ENCODE data around the gene ARL6IP5. TPM values are rescaled to one million over a fixed set of nuclear protein-coding genes. Genes with fewer than 3 reads are reported as not detected.

ARL6IP5 gene
- total and polyA plus RNA-seq, 9 of the 15 experiments (the other 6 are each of a cell fraction or from before 2014, with no cell fraction given) = 10.3 to 54.0 (median 12.7) TPM

- CTCF ChIA-PET (ENCODE audit: low intra/inter-chr PET ratio) = no interaction called here
- intact Hi-C loops (cut with micrococcal nuclease) (no loop called here), in situ Hi-C loops (cut with MboI) (no loop called here)
- Histone ChIP-seq H2AFZ (ENCODE audit: low read depth, low read length) (no peak overlapping the region), H3K9ac (ENCODE audit: insufficient read depth in 1 of 2, low read depth in 2 of 2, low read length in 2 of 2) (no peak overlapping the region), H3K9me3 (replicated peaks; ENCODE audit: control insufficient read depth, insufficient read depth, low read depth, low read length) (no peaks in the 10 kb centered on the region), H3K9me1 (ENCODE audit: control insufficient read depth, insufficient read depth, low read length) (no peaks in the 10 kb centered on the region), H3K27me3 (ENCODE audit: control insufficient read depth in 2 of 2, insufficient read depth in 2 of 2, low read length in 2 of 2) (no peaks in the 10 kb centered on the region; a peak in 1 of 5 replicates), H3K4me3 (no peak overlapping the region), H3K79me2 (ENCODE audit: control insufficient read depth, insufficient read depth, low read length) (no peaks in the 10 kb centered on the region), H3K4me1 (replicated peaks in 1 of 2; ENCODE audit: control insufficient read depth in 2 of 2, insufficient read depth in 2 of 2, low read length in 2 of 2) (0 out of 5 replicates have a peak, but pooled peaks cover 0 to under 1% of the 10 kb centered on the region in 2 experiments), H3K36me3 (ENCODE audit: control insufficient read depth, insufficient read depth, low read length) (no peaks in the 10 kb centered on the region), H4K20me1 (replicated peaks; ENCODE audit: control insufficient read depth, insufficient read depth, low read length) (no peaks in the 10 kb centered on the region), H3K4me2 (ENCODE audit: insufficient read depth, low read length) (no peak overlapping the region), H3K27ac (ENCODE audit: extremely low read depth, low read depth, low read length) (no peak overlapping the region)
- TF ChIP-seq ZNF551 (CRISPR knock-in tag; IDR thresholded peaks at IDR 0.05) (no peak), SMAD3 (CRISPR knock-in tag; conservative IDR thresholded peaks at IDR 0.05) (no peak), NR2C2 (CRISPR knock-in tag; IDR thresholded peaks at IDR 0.05) (no peak), NR2C2 (tag; IDR thresholded peaks at IDR 0.05) (no peak), FOXJ2 (tag; IDR thresholded peaks at IDR 0.05) (no peak), MTF1 (CRISPR knock-in tag; IDR thresholded peaks at IDR 0.05; ENCODE audit: borderline replicate concordance) (no peak), SIRT6 (IDR thresholded peaks at IDR 0.05; ENCODE audit: low read depth, low read length) (no peak), MED1 (CRISPR knock-in tag; IDR thresholded peaks at IDR 0.05; ENCODE audit: borderline replicate concordance) (no peak), CREB3L1 (IDR thresholded peaks at IDR 0.05; ENCODE audit: borderline replicate concordance, low read depth) (no peak), RBM15 (IDR thresholded peaks at IDR 0.05; ENCODE audit: insufficient read depth, low read length) (no peak), SUPT5H (IDR thresholded peaks at IDR 0.05) (no peak), RBM34 (IDR thresholded peaks at IDR 0.05; ENCODE audit: borderline replicate concordance, insufficient read depth, low read length) (no peak), ZNF780A (CRISPR knock-in tag; IDR thresholded peaks at IDR 0.05) (no peak), CBFA2T3 (IDR thresholded peaks at IDR 0.05) (no peak), ZFP91 (CRISPR knock-in tag; IDR thresholded peaks at IDR 0.05) (no peak), ZBTB49 (CRISPR knock-in tag; IDR thresholded peaks at IDR 0.05; ENCODE audit: borderline replicate concordance) (no peak), ELK1 (CRISPR knock-in tag; IDR thresholded peaks at IDR 0.05) (no peak), KLF10 (CRISPR knock-in tag; IDR thresholded peaks at IDR 0.05) (no peak)
- DNase-seq (ENCODE audit: extremely low read depth in 1 of 4, low spot score in 3 of 4) (no peak), ATAC-seq (no peak), FAIRE-seq (no peak)
- POLR2A ChIA-PET = interaction anchor here (0.8 kb wide), 2 partner anchors 8 to 105 kb away, joined by 3 to 5 read pairs; no protein-coding TSS in a partner anchor
- BruUV-seq (replicated peaks) = no TSS peak
Measured at GRCh38 chr3:69137005-69137404, 52.3 kb downstream of the ARL6IP5 start.

Measured in K562 (cell line).